NCI-H1092 (cell line): Measurements from ENCODE around the gene MRPS6.

Experiments
- DNase-seq: peaks from one replicate; lab custom pipeline; 2025; lab: John Stamatoyannopoulos, UW

The MRPS6 gene

DNA sequence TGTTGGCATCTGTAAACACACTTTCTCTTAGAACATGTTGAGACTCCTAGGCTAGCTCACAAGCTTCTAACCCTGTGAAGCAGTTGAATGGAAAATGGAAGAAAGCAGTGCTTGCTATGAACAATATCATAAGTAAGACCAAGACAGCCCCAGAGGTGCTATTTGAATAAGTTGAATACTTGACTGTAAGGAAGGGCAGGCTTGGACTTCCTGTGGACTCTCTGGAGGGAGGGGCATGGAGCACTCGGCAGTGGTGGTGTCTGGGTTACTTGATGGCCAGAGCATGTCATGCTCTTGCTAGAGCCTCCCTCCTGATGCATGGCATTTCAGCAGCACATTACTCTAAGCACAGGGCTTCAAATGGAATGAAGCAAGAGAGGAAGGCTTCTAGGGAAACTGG, 60.0 kb downstream of the MRPS6 start:
- DNase-seq = no peak

DNA sequence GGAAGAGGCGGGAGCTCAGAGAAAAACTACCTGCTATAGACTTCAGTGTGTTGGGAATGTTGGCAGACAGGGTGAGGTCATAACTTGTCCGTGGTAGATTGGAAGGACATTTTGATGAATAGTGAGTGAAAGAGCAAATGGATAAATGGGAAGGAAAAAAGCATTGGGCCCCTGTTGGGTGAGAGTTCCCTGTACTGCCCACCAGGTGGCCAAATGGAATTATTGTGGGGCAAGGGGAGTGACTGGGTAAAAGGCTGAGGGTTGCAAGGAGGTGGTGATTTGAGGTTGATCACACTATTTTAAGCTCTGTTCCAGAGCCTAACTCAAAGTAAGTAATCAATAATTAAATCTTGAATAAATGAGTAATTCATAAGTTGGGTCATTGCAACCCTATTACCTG, 60.4 kb downstream of the MRPS6 start:
- no peak for DNase-seq

DNA sequence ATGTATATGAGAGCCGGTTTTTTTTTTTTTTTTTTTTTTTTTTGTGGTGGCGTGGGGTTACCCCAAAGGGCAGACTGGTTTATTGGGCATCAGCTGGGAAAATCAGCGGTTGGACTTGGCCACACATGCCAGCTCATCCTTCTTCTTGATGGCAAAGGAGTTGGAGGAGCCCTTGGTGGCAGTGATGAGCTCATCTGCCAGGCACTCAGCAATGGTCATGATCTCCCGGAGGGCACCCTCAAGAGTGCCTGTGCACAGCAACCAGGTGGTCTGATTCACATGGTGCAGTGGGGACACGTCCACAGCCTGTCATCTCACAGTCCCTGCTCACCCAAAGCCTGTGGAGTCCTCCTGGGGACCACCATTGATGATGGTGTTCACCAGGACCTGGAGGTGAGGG, 62.0 kb downstream of the MRPS6 start:
- DNase-seq = no peak

DNA sequence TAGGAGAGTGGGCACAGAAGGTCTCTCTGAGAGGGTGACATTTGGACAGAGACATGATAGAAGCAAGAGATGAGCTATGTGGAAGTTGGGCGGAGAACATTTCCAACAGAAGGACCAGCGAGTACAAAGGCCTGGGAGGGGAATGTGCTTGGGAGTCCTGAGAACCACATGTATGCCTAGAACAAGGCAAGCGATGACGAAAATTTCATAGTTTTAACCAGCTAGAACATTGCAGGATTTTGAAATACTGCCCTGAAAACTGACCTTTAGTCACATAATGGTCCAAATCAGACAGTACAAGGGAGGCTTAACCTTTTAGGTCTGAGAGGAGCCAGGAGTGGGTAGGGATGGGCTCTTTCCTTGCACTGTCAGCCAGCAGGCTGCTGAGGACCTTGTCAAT, 68.0 kb downstream of the MRPS6 start:
- DNase-seq = no peak

DNA sequence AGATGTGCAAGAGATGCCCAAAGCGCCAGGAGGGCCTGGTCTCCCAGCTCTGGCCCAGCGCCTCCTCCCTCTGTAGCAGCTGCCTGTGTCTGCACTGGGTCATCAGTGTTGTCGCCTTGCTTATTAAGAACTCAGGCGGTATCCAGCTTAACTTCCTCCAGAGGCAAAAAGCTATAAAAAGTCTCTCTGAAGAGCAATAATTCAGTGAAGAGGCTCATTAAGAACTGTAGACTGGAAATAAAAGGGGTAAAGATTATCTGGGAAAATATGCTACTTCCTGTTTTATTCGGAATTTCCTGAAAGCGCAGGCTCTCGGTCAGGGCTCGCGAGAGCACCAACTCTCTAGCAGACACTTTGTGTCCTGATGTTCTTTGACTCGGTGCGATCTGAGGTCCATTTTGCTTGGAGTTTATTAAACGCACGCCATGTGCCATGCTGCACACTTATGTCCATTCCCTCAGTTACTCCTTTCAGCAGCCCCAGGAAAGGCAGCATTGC, 70.4 kb downstream of the MRPS6 start:
- no peak for DNase-seq

DNA sequence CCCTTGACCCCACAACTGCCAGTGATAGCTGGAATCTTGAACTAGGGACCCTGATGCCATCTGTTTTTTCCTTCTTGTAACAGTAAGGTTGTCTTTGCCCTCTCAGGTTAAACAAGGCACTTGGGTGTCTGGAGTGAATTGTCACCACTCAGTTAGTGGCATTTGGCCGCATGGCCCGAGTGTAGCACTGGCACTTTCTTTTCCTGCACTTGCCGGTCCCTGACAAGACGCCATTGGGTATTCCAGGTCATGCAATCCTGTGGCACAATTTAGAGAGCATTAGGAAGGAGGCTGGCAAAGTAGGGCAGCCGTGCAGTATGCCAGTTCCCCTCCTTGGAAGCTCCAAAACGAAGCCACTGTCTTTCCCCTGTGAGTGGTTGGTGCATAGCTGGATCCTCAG, 70.8 kb downstream of the MRPS6 start:
- DNase-seq = no peak

DNA sequence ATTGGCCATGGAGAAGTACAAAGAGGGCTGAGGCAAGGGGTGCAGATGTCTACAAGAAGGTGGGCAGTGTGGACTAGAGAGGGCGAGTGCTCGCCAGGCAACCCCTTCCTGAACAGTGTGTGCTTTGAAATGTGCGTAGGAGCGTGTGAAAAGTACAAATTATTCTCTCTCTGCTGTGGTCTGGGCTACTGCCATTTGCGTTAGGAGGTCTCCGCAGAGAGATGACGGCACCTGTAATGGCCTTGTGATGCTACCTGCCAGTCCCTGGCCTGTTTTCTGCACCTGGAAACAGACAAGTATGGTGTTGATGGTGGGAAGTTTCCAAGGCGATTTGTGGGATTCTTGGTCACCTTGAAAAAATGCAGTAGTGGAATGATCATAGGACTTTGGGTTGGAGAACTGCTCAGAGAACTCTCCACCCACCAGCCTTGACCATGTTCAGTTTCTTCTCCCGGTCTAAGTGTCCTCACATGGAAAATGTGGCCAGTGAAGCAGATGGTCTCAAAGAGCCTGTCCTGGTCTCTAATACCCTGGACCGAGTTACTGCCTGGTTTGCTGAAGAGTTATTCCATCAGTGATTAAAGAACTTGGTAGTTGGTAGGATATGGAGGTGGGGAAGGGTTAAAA, 74.5 kb downstream of the MRPS6 start:
- DNase-seq = no peak

DNA sequence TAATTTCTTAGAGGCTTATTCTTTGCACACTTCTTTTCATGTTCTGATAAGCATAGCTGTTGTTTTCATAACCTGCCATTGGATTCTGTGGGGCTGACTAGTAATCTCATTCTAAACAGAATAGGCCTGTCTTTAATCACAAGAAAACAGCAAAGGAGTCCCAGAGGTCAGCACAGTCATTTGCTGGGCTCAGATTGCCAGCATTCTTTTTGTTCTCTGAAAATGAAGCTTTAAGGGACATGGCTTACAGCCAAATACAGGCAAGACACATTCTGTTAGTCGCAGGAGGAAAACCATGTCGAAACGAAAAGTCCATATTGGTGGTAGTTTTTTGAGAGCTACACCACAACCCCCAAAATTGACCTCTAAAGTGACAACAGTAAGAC, 75.0 kb downstream of the MRPS6 start:
- DNase-seq = no peak

DNA sequence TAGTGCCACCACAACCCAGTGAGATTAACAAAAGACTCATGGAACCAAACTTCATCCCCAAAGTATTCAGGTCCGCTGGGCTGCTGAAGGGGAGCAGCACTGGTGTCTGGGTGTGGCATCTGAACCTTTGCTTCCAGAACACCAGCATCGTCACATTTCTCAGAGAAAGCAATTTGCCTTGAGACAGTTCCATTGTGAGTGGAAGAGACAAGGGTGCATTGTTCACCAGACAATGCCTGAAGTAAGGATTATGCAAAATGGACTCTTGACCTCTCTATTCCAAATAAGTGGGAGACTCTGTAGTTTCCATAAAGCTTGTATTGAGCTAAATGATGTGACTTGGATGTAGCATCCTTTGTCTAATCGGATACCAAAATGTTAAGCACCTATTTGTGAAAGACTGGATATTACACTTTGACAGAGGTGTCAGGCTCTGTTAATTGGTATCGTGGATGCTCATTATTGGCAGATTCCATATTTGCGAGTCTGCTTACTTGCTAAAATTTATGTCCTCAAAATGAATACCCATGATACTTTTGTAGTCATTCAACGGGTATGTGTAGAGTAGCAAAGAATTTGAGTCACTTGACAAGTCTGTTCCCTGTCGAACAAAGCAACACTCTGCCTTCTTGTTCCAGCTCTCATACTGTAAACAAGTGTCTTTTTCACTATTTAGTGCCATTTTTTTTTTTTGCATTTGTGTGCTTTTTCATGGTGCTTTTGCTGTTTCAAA, 75.6 kb downstream of the MRPS6 start:
- DNase-seq = no peak

DNA sequence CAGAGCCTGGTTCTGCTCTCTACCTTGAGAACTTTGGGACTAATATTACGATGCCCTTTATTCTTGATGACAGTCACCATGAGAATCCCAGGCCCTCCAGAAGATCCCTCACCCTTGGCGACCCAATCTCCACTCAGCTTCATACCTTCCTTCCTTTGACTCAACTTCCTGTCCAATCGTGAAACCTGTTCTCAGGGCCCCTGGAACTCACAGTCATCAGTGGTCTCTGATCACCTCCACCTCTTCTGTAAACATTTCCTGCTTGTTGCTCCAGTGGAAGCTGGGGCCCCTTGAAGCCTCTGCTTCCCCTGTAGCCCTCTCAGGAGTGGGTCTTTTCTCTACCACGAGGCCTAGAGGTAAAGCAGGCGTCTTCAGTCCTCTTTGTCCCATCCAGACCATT, 79.1 kb downstream of the MRPS6 start:
- no peak for DNase-seq

DNA sequence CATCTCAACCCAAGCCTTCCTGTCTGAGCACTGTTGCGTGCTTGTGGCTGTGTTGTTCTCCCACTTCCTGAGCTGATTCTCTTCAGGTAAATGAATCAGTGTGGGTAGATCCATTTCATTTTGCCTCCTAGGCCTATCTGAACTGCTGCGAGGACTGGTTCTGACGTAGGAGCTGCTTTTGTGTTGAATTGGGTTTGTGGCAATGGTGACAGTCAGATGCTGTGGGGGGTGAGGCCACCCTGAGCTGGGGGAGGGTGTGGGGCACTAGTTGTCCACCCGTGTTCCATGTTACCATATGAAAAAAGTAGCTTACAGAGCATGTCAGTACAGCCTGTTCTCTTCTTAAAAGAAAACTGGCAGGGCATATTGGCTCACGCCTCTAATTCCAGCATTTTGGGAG, 81.5 kb downstream of the MRPS6 start:
- DNase-seq = no peak

DNA sequence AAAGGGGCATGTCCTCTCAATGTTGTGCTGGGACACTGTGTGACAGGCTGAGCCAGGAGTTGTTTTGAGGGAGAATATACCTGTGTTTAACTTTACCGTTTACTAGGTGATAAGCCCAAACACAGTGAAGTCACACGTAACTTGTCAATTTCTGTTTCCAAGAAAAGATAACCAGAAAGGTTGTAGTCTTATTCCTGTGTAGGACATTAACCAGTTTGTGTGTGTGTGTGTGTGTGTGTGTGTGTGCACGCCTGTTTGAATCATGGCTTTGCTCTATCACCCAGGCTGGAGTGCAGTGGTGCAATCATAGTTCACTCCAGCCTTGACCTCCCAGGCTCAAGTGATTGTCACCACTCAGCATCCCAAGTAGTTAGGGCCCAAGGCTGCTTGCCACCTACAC, 83.6 kb downstream of the MRPS6 start:
- DNase-seq = no peak

DNA sequence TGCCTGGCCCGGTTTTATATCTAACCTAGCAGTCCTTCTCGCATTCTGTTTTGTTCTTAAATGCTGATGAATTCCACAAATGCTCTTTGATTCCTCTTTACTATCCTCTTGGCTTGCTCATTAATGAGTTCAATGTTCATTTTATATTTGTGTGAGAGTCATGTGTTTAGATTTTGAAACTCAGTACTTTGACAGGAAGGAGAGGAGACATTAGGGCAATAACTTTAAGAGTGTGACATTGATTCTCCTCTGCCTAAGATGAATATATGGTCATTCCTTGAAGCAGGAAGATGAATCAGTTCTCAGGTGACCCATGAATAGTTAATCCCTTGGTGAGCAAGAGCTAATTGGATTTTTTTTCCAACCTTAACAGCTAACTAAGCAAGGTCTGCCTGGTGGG, 84.1 kb downstream of the MRPS6 start:
- no peak for DNase-seq

DNA sequence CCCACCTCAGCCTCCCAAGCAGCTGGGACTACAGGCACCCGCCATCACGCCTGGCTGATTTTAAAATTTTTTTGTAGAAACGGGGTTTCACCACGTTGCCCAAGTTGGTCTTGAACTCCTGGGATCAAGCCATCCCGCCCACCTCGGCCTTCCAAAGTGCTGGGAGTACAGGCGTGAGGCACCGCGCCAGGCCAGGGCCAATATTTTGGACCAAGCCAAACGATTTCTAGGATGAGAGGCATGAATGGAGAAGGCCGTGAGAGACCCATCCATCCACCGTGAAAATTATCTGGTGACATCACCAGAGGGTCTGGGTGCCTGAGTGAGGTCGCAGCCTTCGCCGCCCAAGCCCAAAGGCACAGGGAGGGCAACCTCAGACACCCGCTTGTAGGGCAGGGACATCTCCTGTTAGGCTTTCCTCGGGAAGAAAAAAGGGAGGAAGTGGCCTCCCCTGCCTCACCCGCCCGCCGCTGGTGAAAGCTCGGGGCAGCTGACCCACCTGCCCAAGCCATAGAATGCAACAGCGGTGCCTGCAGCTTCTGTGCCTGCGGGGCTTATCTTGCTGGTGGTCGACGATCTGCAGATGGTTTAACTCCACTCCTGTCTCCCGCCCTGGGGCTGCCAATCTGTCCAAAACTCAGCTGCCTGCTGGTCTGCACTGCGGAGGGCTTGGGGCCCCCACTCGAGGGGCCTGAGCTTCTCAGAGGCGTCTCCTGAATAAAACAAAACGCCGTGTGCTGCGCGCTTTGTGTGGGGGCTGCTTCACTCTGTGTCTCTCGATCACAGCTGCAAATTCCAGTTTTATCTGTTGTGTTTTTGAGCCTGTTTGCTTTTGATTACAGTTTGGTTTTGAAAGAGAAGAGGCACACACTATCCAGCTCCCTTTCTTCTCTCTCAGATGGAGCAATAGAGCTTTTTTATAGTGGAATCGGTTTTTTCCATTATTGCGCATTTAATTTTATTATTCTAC, 85.8 kb downstream of the MRPS6 start:
- no peak for DNase-seq

DNA sequence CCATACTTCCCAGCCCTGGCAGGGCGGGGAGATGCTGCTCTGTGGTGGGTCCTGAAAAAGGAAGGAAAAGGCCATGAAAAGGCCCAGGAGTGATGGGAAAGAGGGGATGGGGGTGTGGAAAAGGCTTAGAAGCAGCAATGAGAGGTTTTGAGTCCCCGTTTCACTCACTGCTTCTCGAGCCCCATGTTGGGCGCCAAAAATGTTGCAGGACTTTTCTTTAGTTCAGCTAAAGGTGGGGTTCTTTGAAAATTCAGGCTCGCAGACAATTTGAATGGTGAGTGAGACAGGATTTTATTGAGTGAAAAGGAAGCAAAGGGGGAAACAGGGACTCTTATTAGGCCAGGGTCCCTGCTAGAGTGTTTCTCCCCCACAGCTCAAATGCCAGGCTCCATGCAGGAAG, 93.1 kb downstream of the MRPS6 start:
- no peak for DNase-seq

DNA sequence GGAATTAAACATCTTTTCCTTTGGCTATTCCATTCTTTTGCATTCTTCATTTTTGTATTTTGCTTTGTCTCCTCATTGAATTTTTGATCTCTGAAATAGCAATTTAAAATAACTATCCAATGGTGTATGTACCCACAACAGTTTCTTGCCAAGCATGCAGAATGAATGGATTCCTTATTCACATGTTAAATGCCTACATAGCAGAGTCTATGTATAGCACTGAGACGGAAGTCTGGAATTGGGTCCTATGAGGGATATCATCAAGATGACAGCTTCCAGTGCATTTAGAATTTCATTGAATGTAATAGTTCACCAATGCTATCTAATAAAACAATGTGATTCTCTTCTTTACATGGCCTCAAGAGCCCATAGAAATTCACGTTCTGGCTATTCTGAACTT, 97.5 kb downstream of the MRPS6 start:
- DNase-seq = no peak

DNA sequence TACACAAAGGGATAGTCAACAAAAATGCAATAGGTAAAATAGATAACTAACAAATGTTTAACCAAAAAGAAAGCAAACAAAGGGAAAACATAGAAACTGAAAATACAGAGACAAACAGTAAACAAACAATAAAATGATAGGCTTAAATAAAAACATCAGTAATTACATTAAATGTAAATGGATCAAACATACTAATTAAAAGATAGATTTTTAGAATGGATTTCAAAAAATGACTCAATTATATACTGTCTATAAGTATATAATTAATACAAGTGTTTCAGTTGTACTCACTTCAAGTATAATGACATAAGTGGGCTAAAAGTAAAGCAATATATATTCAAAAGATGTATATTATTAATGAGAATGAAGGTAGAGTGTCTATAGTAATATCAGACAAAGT, 101.1 kb downstream of the MRPS6 start:
- no peak for DNase-seq

DNA sequence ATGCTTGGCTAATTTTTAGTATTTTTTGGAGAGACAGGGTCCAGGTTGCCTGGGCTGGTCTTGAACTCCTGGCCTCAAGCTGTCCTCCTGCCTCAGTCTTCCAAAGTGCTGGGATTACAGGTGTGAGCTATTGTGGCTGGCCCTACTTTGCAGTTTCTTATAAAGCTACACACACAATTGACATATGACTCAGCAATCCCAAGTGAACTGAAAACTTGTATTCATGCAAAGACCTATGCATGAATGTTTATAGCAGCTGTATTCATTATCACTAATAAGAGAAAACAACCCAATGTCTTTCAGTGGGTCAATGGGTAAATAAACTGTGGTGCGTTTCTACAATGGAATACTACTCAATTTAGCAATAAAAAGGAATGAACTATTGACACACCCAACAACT, 103.1 kb downstream of the MRPS6 start:
- DNase-seq = no peak

DNA sequence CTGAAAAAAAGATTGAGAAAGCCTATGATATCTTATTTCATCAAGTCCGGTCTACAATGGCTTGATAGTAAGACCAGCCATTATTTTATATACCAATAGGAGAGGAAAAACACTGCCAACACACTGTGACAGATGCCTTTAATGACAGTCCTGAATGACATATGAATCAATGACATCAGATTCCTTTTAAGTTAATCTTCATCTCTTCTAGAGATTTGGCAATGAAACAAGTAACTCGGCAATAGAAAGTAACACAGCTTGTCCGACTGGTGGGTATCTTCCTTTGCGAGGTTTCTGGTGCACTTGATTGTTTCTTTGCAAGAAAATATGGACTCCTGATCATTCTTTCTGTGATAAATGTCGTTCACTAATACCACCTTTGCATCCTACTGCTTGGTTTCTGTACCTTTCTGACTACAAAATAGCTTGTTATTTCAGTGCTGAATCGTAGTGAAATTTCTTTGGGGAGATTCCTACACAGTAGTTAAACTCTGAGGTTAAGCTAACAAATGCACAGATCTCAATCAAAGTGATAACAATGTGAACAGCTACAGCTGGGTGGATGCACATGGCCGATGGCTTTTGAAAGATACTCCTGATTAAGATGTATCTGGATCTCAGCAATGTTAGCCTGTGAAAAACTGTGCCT, 104.7 kb downstream of the MRPS6 start:
- no peak for DNase-seq

DNA sequence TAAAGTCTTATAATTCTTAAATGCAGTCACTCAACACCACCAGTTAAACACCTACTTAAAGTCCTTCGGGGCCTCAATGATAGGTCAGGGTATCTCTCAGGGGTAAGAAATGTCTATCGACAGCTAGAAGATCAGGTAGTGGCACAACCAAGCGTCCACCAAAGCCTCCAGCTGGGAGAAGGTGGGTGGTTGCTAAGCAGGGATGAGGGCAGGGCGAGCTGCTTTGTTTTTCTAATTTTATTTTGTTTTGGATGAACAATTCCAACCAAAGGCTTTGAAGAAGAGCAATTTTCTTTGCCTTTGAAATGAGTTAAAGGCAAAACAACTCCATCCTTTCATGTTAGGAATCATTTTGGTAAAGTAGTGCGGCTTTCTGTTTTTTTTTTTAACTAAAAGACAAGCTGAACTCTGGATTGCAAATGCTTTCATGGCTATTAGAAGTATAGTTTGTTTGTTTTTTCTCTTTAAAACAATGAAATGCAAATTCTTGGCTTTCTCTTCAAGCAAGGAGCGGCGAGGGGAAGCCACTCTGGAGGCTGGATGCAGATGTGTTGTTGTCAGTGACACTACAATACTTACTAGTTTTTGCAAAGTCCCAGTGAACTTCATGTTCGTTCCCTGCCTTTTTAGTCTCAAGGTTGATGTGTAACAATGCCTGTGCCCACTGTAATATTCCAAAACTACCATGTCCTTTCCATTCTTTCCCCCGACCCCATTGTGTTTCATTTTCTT, 106.0 kb downstream of the MRPS6 start:
- DNase-seq = no peak

DNA sequence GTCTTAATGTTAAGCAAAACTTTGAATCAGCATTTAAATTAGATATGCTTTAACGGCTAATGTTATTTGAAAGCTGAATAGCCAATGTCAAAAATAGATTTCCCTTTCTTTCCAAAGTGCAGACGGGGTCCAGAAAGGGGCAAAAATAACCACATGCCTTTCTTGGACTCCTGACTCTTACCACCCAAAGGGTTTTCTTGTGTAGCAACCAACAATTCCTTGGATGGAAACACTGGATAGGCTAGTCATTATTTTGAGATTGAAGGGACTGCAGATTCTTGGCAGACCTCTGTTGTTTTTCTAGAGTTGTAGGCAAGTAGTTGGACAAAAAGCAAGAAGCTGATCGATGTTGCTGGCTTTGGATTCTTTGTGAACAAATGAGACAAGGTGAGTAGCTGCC, 107.0 kb downstream of the MRPS6 start:
- DNase-seq = no peak
